ENCODE measurements around the gene TSPOAP1. TPM values are rescaled to one million over a fixed set of nuclear protein-coding genes. Genes with fewer than 3 reads are reported as not detected.
"Not testable (repeated sequence)": the region's sequence is repeated elsewhere in the genome, so short reads cannot be mapped to it uniquely, and the experiment has no call there.

The TSPOAP1 gene
- total RNA-seq, 1 donor from 2014 or later, result 21.0 TPM

DNA sequence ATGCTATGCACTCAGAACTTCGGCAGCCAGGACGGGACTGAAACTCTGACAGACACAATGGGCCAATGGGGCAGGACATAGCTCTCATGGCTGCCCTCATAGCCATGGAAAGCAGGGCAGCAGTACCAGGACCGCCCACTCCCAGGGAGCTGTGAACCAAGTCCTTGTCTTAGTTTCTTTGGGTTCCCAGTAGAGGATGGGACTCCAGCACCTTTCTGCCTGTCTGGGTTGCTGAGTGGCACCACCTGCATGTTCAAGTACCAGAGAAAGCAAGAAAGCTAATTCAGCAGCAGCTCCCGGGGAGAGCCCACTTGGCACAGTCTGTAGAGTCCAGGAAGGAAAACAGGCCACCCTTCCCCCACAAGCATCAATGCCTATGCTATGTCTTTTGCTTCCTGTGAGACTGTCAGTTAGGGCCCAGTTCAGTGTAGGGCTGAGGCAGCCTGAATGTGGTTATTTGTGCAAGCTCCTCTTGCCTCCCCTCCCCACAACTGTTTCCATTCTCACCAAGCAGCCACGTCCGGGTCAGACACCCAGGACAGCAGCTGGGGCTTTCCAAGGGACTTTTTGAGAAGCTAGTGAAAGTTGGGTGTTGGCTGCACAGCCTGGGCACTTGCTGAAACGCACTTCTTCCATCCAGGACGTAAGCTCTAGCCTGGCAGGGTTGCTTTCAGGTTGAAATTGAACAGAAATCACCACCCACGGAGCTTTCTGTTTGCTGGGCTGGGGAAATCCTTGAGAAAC is 15.6 kb upstream of the TSPOAP1 start:
- Histone ChIP-seq H3K27me3 (no peaks in the 10 kb centered on the region), H3K36me3 (peaks cover 45% of the 10 kb centered on the region), H3K27ac (no peak overlapping the region), H3K9me3 (no peaks in the 10 kb centered on the region), H3K4me3 (no peak overlapping the region), H3K4me1 (peaks cover 6% of the 10 kb centered on the region)
- intact Hi-C loops (cut with DNase I), result no loop called here
- DNase-seq, result peak; percentile 55
- no peak for TF ChIP-seq CTCF (IDR thresholded peaks at IDR 0.05)
- ATAC-seq, result peak; percentile 70

GRCh38 chr17:58343131-58343530 is 14.5 kb upstream of the TSPOAP1 start:
- H3K27ac ChIP-seq, result no peak overlapping the region
- no peak overlapping the region for H3K4me3 ChIP-seq
- H3K27me3 ChIP-seq, result no peaks in the 10 kb centered on the region
- H3K9me3 ChIP-seq, result no peaks in the 10 kb centered on the region
- intact Hi-C loops (cut with DNase I), result no loop called here
- H3K4me1 ChIP-seq, result peaks cover 16% of the 10 kb centered on the region
- ATAC-seq, result no peak
- peaks cover 34% of the 10 kb centered on the region for H3K36me3 ChIP-seq
- TF ChIP-seq CTCF (IDR thresholded peaks at IDR 0.05), result no peak
- DNase-seq, result peak; percentile 9

- no peak overlapping the region for H3K27ac ChIP-seq
- ATAC-seq (no peak), DNase-seq (peak; percentile 27)
- no peak overlapping the region for H3K4me3 ChIP-seq
- intact Hi-C loops (cut with DNase I), result no loop called here
- no peaks in the 10 kb centered on the region for H3K9me3 ChIP-seq
- TF ChIP-seq CTCF (IDR thresholded peaks at IDR 0.05), result no peak
- no peaks in the 10 kb centered on the region for H3K27me3 ChIP-seq
- peaks cover 21% of the 10 kb centered on the region for H3K4me1 ChIP-seq
- H3K36me3 ChIP-seq, result peaks cover 22% of the 10 kb centered on the region
These were observed 13.4 kb upstream of the TSPOAP1 start for GRCh38 chr17:58341861-58342475.

DNA sequence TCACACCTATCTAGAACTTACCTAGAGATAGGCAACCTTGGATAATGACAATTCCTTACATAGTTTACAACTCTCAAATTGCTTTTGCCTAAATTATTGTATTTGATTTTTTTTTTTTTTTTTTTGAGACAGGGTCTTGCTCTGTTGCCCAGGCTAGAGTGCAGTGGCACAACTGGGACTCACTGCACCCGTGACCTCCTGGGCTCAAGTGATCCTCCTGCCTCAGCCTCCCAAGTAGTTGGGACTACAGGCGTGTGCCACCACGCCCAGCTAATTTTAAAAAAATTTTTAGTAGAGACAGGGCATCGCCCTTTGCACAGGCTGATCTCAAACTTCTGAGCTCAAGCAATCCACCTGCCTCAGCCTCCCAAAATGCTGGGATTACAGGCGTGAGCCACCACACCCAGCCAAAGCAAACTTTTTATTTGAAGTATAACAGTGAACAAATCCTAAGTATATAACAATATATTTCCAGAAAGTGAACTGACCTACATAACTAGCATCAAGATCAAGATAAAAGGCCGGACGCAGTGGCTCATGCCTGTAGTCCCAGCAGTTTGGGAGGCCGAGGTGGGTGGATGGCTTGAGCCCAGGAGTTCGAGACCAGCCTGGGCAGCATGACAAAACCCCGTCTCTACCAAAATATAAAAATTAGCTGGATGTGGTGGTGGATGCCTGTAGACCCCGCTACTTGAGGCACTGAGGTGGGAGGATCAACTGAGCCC is 12.7 kb upstream of the TSPOAP1 start:
- H3K27ac ChIP-seq; H3K9me3 ChIP-seq; intact Hi-C loops (cut with DNase I); H3K4me3 ChIP-seq; H3K27me3 ChIP-seq; ATAC-seq: not testable (repeated sequence)
- peaks cover 16% of the 10 kb centered on the region for H3K36me3 ChIP-seq
- H3K4me1 ChIP-seq, result peaks cover 27% of the 10 kb centered on the region
- peak; percentile 33 for DNase-seq

DNA sequence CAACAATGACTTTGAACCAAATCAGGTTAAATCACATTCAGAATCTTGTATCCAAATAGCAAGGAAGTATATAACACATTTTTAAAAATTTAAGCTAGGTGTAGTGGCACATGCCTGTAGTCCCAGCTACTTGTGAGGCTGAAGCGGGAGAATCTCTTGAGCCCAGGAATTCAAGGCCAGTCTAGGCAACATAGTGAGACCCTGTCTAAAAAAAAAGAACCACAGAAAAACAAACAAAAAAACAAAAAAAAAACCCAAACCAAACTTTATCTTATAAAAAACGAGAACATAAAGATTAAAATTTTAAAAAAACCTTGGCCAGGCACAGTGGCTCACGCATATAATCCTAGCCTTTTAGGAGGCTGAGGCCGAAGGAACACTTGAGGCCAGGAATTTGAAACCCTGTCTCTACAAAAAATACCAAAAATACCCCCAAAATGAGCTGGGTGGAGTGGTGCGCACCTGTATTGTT is 11.8 kb upstream of the TSPOAP1 start:
- H3K4me1 ChIP-seq, result peaks cover 35% of the 10 kb centered on the region
- intact Hi-C loops (cut with DNase I), result no loop called here
- H3K9me3 ChIP-seq, result no peaks in the 10 kb centered on the region
- DNase-seq, result no peak
- peaks cover 7% of the 10 kb centered on the region for H3K36me3 ChIP-seq
- peak overlapping the region; percentile 92 for H3K27ac ChIP-seq
- TF ChIP-seq CTCF (IDR thresholded peaks at IDR 0.05), result no peak
- no peaks in the 10 kb centered on the region for H3K27me3 ChIP-seq
- H3K4me3 ChIP-seq, result no peak overlapping the region
- no peak for ATAC-seq
